Measurements from ENCODE around the gene EPB41L4B. TPM values are rescaled to one million over a fixed set of nuclear protein-coding genes. Genes with fewer than 3 reads are reported as not detected.
A peak's percentile ranks its signal among the peaks of the same experiment; 100 is the strongest.

The EPB41L4B gene
- total and polyA plus RNA-seq, 8 donors, result 36.8 to 122 (median 93.3) TPM

- 68 to 92% methylated on average over 3 of the region's 3 CpGs for WGBS, 2 donors
- intact Hi-C loops (cut with DNase I), result no loop called here
- ATAC-seq, result no peak
- no peak for DNase-seq
- Histone ChIP-seq H3K36me3 (no peaks in the 10 kb centered on the region), H3K4me3 (no peak overlapping the region), H3K9me3 (no peaks in the 10 kb centered on the region), H3K4me1 (no peaks in the 10 kb centered on the region), H3K27me3 (no peaks in the 10 kb centered on the region), H3K27ac (no peak overlapping the region)
- TF ChIP-seq, protein P1, sequence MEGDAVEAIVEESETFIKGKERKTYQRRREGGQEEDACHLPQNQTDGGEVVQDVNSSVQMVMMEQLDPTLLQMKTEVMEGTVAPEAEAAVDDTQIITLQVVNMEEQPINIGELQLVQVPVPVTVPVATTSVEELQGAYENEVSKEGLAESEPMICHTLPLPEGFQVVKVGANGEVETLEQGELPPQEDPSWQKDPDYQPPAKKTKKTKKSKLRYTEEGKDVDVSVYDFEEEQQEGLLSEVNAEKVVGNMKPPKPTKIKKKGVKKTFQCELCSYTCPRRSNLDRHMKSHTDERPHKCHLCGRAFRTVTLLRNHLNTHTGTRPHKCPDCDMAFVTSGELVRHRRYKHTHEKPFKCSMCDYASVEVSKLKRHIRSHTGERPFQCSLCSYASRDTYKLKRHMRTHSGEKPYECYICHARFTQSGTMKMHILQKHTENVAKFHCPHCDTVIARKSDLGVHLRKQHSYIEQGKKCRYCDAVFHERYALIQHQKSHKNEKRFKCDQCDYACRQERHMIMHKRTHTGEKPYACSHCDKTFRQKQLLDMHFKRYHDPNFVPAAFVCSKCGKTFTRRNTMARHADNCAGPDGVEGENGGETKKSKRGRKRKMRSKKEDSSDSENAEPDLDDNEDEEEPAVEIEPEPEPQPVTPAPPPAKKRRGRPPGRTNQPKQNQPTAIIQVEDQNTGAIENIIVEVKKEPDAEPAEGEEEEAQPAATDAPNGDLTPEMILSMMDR (IDR thresholded peaks at IDR 0.05), result no peak
- no peak for FAIRE-seq
Measured at GRCh38 chr9:109161471-109161870, 159.4 kb downstream of the EPB41L4B start.

GRCh38 chr9:109159583-109159982 lies 161.3 kb downstream of the EPB41L4B start:
- intact Hi-C loops (cut with DNase I), result no loop called here
- FAIRE-seq (no peak), ATAC-seq (no peak)

DNA sequence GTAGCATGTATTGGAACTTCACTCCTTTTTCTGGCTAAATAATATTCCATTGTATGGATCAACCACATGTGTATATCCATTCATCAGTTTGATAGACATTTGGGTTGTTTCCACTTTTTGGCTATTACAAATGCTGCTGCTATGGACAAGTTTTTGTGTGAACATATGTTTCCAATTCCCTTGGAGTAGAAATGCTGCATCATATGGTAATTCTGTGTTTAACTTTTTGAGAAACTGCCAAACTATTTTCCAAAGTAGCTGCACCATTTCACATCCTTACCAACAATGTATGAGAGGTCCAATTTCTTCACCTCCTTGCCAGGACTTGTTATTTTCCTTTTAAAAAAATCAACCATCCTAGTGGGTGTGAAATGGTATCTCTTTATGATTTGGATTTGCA lies 162.2 kb downstream of the EPB41L4B start:
- Histone ChIP-seq H3K36me3 (no peaks in the 10 kb centered on the region), H3K4me3 (no peak overlapping the region), H3K9me3 (no peaks in the 10 kb centered on the region), H3K27me3 (no peaks in the 10 kb centered on the region), H3K4me1 (no peaks in the 10 kb centered on the region), H3K27ac (no peak overlapping the region)
- TF ChIP-seq, protein P1 (IDR thresholded peaks at IDR 0.05), result no peak
- no peak for FAIRE-seq
- ATAC-seq, result no peak
- intact Hi-C loops (cut with DNase I), result no loop called here
- DNase-seq, result no peak

More at GRCh38 chr9:109159583-109159982, 161.3 kb downstream of the EPB41L4B start:
- H3K4me3 ChIP-seq, result no peak overlapping the region
- H3K27me3 ChIP-seq, result no peaks in the 10 kb centered on the region
- H3K9me3 ChIP-seq, result no peaks in the 10 kb centered on the region
- TF ChIP-seq, protein P1 (IDR thresholded peaks at IDR 0.05), result no peak
- no peaks in the 10 kb centered on the region for H3K36me3 ChIP-seq
- 81 to 83% methylated on average over 4 of the region's 4 CpGs for WGBS, 2 donors
- H3K4me1 ChIP-seq, result no peaks in the 10 kb centered on the region
- no peak for DNase-seq
- no peak overlapping the region for H3K27ac ChIP-seq

- FAIRE-seq (no peak), DNase-seq (no peak), ATAC-seq (no peak)
- no peak overlapping the region for H3K4me3 ChIP-seq
- no peaks in the 10 kb centered on the region for H3K9me3 ChIP-seq
- H3K36me3 ChIP-seq, result no peaks in the 10 kb centered on the region
- TF ChIP-seq, protein P1 (IDR thresholded peaks at IDR 0.05), result no peak
- H3K4me1 ChIP-seq, result no peaks in the 10 kb centered on the region
- 71 to 81% methylated on average over 7 to 8 of the region's 8 CpGs for WGBS, 2 donors
- no peak overlapping the region for H3K27ac ChIP-seq
- H3K27me3 ChIP-seq, result no peaks in the 10 kb centered on the region
- intact Hi-C loops (cut with DNase I), result no loop called here
Measured at GRCh38 chr9:109156708-109157107, 164.2 kb downstream of the EPB41L4B start.

DNA sequence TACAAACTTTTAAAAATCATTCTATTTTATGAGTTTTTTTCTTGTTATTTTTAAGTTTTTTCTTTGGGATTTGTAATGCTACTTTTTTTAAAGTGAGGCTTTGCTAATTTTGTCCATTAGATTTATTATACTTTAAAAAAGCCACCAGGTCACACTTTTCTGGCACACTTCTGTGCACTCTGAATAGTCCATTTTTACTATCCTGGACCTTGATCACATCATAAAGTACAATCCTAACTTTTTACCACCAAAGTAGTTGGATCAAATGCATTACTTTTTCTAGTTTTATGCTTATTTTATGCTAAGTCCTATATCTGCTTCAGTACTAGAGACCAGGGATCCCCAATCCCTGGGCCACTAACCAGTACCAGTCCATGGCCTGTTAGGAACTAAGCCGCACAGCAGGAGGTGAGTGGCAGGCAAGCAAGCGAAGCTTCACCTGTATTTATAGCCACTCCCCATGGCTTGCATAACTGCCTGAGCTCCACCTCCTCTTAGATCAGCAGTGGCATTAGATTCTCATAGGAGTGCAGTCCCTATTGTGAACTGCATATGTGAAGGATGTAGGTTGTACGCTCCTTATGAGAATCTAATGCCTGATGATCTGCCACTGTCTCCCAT lies 169.8 kb downstream of the EPB41L4B start:
- H3K27me3 ChIP-seq, result no peaks in the 10 kb centered on the region
- DNase-seq (peak in 2 of 6 donors; percentile 5 to 22), ATAC-seq (peak in 2 of 4 donors; percentile 35 to 62), FAIRE-seq (no peak)
- intact Hi-C loops (cut with DNase I), result no loop called here
- no peaks in the 10 kb centered on the region for H3K9me3 ChIP-seq
- no peak overlapping the region for H3K4me3 ChIP-seq
- no peaks in the 10 kb centered on the region for H3K36me3 ChIP-seq
- 52 to 72% methylated on average over 3 of the region's 3 CpGs for WGBS, 2 donors
- TF ChIP-seq, protein P1 (IDR thresholded peaks at IDR 0.05), result no peak
- no peak overlapping the region for H3K27ac ChIP-seq
- H3K4me1 ChIP-seq, result no peaks in the 10 kb centered on the region
